HG02763 (cell line): ENCODE data around the gene NUAK2.

Experiments
- ATAC-seq: cut with Tn5 transposase; IDR thresholded peaks from one replicate; pipeline ENCODE4 v1.9.1; 2021; ENCODE audit warnings: mild to moderate bottlenecking, moderate library complexity; ENCODE audit not compliant: unreplicated experiment

Gene NUAK2

DNA sequence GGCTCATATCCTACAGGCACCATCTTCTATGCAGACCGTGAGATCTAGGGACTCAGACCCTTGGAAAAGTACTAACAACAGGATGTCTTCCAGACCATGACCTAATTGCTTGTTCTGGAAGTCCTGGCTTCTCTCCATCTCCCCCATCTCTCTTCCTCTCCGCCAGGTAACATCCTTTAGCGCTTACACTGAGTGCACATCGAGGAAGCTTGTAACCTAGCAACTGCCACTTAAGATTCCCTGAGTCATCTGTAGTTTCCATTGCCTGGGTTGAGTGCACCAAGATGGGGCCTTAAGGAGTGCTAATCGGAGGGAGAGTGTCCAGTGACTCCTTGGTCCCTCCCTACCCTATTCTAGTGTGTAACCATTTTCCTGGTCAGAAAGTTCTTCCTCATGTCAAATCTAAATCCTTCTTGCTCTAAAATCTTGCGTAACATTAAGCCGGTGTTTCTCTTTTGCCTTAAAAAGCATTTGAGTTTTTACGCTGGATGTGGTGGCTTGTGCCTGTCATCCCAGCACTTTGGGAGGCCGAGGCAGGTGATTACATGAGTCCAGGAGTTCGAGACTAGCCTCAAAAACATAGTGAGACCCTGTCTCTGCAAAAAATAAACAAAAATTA is 25.5 kb upstream of the NUAK2 start:
- no peak for ATAC-seq

DNA sequence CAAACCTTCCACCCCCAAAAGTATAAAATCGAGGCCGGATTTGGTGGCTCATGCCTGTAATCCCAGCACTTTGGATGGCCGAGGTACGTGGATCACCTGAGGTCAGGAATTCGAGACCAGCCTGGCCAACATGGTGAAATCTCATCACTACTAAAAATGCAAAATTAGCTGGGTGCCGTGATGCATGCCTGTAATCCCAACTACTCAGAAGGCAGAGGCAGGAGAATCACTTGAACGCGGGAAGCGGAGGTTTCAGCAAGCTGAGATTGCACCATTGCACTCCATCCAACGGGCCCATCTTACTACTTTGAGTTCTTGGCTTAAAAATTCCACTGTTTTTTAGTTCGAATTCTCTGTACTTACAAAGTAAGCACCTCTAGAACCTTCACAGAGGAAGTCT is 24.2 kb upstream of the NUAK2 start:
- ATAC-seq = no peak

DNA sequence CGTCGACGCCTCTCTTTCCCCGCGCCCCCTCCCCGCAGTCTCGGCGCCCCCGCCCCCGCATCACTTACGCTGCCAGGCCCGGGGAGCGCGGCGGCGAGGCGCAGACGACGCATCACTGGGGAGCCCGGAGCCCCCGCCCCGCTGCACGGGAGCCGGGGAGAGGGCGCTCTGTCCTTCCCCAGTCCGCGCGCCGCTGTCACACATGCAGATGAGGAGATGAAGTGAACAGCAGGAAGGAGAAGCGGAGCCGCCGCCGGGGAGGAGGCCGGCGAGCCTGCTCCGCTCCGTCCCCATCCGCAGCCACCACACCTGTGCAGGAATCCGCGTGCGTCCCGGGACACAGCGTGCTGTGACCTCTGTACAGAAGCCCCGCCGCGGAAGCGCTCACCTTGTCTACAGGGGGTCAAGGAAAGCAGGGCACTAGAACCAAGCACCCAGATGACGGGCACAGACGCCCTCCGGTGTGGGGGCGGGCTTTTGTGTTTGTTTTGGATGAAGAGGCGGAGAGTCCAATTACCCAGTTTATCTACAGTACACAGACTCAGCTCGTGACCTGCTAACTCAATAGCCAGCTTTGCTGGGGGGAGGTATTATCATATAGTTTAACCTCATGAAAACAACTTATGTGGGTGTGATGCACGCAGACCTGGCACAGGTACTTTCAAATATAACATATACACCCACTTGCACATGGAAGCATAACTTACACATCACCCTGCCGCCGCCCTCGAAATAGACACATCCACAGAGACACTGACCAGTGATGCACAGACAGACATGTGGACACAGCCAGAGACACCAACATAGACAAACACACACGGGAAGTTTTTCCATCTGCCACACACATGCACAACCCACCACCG is 22.8 kb upstream of the NUAK2 start:
- no peak for ATAC-seq

DNA sequence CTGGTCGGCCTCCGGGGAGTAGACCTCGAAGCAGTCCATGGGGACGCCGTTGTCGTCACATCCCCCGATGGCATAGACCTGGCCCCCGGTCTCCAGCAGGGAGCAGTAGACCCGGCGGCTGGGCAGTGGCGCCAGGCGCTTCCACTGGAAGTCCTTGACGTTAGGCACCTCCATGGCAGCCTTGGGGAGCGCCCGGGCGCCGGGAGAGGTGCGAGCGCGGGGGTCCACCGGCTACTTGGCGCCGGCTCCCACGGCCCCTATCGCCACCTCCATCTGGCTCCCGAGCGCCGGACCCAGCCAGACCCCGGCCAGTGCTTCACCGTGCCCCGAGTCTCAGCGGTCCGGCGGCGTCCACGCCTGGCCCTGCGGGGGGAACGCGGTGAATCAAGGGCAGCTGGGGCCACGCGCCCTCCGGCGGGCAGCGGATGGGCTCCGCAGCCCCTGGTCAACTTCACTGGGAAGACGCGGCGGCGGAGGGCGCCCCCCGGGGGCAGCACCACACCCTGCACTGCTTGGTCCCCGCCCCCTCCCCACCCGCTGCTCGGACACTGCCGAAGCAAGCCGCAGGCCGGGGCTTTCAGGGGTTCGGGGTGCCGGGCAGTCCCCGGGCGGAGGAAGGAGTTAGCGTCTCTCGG is 22.0 kb upstream of the NUAK2 start:
- ATAC-seq = no peak

DNA sequence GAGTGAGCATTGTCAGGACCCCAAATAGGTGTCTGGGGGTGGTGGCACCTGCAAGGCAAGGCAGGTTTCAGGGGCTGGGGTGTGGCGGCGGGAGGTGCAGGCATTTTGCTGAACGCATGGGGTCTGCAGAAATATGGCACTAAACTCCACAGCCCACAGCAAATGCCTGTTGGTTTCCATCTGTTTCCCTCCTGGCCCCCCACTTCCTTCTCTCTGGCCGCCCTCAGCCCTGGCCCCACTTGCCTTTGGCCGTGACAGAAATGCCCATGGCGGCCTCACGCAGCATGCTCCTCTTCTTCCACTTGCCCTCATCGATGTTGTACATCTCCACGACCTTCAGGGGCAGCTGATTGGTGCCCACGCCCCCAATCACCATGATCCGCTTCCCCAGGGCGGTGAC is 21.4 kb upstream of the NUAK2 start:
- no peak for ATAC-seq

DNA sequence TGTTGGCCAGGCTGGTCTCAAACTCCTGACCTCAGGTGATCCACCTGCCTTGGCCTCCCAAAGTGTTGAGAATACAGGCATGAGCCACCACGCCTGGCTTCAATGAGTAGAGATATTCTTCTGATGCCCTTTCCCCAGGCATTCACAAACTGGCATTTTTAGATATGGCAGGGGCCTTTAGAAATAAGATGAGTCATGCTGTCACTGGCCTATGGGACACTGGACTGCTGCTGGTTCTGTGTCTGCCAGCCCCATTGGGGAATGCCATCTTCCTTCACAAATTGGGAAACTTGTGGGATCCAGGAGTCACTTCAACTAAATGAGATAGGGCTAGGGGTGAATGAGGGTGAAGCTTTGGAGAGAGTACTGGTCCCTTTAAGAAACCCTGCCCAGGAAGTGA is 19.1 kb upstream of the NUAK2 start:
- ATAC-seq = no peak

DNA sequence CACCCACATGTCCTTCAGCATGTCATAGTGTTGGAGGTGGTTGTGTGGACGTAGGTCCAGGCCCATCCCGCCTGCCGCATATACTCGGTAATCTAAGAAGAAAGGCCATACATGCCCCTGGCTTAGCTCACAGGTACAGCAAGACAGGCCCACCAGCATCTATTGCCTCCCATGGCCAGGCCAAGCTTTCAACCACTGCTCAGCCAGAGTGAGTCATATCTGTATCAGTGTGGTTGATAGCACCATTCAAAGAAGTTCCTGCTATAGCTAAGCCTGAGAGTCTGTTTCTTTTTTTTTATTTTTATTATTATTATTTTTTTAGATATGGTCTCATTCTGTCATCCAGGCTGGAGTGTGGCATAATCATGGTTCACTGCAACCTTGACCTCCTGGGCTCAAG is 18.2 kb upstream of the NUAK2 start:
- no peak for ATAC-seq

DNA sequence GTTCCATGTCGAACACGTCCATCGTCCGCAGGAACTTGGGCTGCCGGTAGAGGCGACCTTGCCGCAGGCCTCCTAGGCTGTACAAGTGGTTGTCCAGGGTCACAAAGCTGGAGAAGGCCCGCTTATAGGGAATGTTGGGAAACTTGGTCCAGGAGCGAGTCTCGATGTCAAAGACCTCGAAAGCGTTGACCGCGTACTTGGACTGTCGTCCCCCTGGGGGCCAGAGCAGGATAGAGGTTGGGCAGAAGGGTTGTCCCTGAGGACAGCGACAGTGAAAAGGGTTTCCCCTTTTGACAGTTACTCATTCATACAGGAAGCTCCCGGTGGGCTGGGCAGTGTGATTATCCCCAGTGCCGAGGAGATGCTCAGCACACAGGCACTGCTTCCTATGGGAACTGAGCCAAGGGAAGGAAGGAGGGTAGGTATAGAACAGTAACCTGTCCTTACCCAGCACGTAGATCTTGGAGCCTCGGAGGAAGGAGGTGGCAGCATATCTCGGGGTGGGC is 17.7 kb upstream of the NUAK2 start:
- no peak for ATAC-seq

DNA sequence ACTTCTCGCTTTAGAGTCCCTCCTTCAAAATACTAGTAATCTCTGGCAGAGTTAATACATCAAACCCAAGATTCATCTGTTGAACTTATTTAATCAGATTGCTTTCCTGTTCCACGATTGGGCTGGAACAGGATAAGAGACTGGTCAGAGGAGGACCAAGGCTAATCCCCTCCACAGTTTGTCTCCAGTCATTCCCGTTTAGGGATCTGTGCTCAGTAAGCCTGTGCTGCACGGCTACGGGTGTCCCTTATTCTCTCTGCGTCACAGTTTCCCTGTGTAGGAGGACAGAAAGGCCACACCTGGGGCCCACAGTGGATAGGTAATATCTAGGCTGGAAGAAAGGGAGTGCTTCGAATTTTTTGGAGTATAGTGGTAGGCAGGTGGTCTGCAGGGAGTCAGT is 16.5 kb upstream of the NUAK2 start:
- ATAC-seq = no peak

DNA sequence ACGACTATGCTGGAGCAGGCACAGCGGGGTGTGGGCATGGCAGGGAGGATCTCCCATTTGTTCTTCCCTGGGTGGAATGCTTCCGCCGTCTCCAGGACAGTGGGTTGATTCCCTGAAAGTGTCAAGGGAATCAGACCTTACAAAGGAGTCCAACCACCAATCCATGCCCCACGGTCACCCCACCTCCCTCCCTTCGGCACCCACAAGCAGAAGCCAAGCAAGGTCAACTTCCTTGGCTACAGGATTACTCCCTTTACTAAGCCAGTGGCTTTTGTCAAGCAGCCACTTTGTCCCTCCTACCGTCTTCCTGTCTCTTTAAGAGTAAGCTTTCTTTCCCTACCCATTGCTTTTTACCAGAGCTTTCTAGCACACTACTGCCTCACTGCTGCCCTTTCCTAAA is 15.9 kb upstream of the NUAK2 start:
- ATAC-seq = no peak

DNA sequence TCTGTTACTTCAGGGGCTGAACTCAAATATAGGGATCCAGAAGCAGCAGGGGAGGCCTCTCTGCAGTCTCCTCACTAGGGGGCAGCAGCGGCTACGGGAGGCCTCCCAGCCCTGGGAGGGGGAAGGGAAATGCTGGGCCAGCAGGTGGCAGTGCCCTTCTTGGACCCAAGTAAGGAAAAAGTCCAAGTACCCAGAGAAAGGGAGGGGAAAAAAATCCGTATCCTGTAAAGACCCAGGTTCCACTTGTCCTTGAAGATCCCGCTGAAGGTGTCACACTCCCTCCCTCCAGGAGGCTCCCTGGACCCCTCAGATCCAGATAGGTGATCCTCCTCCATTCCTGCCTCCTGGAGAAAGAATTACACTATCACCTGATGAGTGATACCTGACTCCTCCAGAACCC is 14.1 kb upstream of the NUAK2 start:
- ATAC-seq = no peak

DNA sequence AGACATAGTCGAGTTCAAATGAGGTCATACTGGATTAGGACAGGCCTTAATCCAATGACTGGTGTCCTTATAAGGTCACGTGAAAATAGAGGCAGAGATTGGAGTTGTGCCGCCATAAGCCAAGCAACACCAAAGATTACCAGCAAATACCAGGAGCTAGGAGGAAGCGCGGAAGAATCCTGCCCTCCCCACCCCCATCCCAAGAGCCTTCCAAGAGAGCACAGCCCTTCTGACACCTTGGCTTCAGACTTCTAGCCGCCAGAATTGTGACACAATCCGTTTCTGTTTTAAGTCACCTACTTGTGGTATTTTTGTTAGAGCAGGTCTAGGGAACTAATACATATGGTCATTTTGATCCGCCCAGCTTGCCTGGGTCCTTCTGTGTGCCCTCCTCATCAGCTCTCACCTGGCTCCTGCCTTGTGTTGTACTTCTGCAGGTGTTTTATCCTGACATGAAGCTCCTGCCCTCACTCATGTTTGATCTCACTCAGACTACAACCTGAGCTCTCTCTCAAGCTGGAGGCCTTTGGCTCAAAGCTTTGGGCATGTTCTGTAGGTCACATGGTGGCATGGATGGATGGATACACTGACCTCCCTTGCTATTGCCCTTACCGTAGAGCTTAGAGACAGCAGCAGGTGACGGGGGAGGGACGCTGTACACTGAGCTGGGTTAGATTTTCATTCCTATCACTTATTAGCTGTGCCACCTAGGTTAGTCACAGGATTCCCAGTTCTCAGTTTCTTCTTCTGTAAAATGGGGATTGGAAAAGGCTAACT is 10.7 kb upstream of the NUAK2 start:
- no peak for ATAC-seq

DNA sequence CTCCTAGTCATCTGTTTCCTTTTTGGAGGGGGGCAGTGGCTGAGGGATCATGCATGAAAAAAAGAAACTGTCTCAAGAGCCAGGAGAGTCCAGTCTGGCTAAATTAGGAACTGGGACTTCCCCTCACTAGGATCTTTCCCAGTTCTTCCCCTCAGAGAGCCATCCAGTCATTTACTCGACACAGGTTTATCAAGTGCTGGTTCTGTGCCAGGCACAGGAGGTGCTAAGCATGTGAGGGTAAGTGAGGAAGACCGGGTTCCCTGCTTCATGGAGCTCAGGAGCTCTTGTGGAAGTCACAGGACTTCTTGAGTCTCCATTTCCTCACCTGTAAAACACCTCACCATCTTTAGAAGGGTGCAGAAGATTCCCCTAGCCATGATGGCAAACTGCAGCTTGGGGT is 8.6 kb upstream of the NUAK2 start:
- no peak for ATAC-seq

DNA sequence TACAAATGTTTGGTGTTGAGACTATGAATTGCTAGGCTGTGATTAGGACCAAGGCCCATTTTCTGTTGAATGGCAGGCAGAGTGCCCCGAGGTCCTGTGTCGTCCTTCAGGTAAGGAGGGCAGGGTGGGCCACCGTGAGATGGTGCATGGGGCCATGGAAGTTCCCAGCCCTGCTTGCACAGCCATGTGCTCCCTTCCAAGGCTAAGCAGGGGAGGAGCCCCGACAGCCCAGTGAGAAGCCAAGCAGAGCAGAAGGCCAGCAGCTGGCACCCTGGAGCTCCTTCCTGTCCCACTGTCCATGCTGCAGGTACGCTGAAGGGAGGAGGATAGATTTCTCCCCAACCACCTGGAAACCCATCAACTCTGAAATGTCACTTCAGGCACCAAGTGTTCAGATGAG is 8.2 kb upstream of the NUAK2 start:
- no peak for ATAC-seq

DNA sequence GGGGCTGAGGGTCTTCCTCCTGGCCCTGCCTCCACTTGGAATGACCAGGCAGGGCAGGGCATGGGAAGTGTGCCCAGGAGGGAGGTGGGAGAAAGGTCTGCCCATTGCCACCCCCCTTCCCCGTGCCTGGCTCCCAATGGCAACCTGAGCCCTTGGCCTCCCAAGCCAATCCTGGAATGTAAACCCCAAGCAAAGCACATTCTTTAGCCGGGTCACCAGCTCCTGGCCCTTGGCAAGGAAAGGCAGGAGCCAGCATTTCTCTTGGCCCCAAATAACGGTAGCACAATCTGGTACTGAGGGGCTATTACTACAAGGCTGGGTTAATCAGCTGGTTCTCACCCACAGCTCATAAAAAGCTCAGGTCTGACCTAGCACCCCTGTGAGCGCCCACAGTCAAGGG is 6.9 kb upstream of the NUAK2 start:
- ATAC-seq = no peak

DNA sequence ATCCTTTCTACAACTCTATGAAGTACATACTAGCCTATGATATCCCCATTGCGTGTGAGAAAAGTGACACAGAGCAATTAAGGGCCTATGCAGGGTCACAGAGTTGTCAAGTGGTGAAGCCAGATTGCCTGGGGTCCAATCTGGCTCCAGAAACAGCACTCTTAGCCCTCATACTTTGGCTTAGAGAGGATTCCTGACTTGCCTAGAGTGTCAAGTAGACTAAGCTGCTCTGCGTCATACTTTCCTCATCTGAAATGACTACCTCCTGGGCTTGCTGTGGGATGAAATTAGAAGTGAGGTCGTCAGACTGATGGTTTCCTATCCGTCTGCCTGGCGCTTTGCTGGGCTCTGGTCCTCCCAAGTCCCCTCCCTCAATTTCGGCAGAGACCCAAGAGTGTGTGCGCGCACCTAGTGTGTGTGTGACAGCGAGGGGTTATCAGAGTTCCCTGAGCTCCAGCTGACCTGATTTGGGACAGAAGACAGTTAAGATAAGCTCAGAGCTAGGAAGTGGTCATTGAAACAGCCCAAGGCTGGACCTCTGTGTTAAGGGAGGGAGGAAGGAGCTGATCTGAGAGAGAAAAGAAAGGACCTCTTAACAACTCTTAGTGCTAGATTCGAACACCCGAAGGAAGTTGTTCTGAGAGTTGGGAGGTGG is 5.4 kb upstream of the NUAK2 start:
- ATAC-seq = no peak

DNA sequence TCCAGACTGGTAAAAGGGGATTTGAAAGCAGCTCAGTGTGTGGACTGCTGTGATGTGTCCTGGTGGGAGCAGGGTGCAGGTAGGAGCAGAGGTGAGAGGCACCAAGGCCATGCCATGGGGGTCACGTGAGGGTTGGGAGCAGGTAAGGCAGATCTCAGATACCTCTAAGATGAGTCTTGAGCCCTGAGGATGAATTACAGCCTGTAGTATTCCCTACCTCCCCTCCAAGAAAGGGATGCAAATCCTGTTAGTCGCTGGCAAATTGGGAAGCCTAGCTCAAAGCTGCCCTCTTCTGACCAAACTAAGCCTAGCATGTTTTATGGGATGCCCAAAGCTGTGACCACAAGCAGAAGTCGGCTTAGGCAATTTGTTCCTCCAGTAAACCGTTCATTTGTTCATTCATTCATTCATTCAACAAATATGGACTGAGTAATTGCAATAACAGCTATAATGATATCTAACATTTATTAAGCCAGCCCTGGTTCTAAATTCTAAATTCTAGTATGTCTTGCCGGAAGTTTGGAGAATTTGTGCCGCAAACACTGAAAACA is 3.9 kb upstream of the NUAK2 start:
- ATAC-seq = no peak

DNA sequence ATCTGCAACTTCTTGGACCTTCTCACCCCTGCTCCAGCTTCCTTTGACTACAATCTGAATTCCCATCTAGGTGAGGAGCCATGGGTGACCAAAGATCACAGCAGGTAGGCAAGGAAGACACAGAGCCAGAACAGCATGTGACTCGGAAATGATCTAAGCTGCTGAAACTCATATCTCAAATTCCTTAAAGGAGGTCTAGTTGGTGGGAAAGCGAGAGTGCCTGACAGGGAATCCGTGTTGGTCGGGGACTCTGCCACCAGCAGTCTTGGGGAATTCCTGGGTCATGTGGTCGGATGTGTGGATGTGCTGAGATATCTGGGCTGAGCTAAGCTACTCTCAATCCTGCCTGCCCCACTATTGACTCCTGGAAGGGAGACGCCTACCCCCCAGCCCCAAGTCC is 3.2 kb upstream of the NUAK2 start:
- ATAC-seq = no peak

DNA sequence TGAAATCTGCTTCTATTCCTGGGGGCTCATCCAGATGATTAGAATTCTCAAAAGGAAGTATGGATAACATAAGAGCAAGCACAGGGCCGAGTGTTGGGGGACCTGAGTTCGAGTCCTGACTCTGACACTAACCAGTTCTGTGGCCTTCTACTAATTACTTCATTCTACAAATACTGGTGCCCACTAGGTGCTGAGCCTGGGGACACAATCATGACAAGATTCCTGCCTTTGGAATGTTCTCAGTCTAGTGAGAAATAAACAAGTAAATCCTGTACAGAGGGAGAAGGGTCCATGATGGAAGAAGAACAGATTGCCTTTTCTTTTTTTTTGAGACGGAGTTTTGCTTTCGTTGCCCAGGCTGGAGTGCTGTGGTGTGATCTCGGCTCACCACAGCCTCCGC is 2.2 kb upstream of the NUAK2 start:
- ATAC-seq = no peak

DNA sequence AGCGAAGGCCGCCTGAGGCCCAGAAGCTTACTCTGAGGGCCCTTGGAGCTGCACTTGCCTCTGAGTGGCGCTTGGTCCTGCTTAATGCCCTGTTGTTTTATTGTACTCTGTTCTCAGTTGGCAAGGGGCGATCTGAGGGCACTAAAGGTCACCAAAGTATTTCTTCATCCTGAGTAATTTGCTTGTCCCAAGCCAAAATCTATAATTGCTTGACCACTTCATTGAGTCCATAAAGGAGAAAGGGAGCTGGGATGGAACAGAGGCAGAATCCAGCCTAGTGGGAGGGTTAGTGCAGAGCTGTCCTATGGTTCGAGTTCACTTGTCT is 376 bp upstream of the NUAK2 start:
- ATAC-seq = no peak
